Common myeloid progenitor, CD34-positive (primary cell): ENCODE results near the gene NSD1.
A peak's percentile ranks its signal among the peaks of the same experiment; 100 is the strongest.

ENCODE experiments used
- CTCF ChIA-PET: fragments of 350-600 bp; sonication (Branson Sonifier 250); formaldehyde crosslinking; loops from one replicate; lab custom pipeline; 2021; ENCODE audit warnings: antibody characterized with exemption; lab: Charles Lee
- POLR2A ChIA-PET: fragments of 350-600 bp; sonication (Branson Sonifier 250); formaldehyde crosslinking; loops from one replicate; lab custom pipeline; 2021; ENCODE audit warnings: antibody characterized with exemption; lab: Charles Lee
- DNase-seq, 3 donors: peaks; one replicate each; pipeline versions ENCODE4 v3.0.0 to v3.0.0-alpha.2; 2013
- H3K27ac ChIP-seq, 2 experiments: 1 replicate in 1 of 2; 2 replicates in 1 of 2; pipeline ENCODE4 v1.7.0; 2013; ENCODE audit warnings: inconsistent platforms in 2 of 2, low read length in 2 of 2, mild to moderate bottlenecking in 2 of 2, low read depth in 1 of 2, moderate library complexity in 1 of 2; ENCODE audit not compliant: severe bottlenecking in 2 of 2, insufficient read depth in 1 of 2, poor library complexity in 1 of 2
- H3K27me3 ChIP-seq, 5 experiments: replicated peaks in 2 of 5; 1 replicate in 3 of 5; 2 replicates in 2 of 5; pipeline versions ENCODE4 v1.6.1 to v1.7.0; 2013; ENCODE audit warnings: low read length in 4 of 5, mild to moderate bottlenecking in 2 of 5, moderate library complexity in 2 of 5, inconsistent platforms in 1 of 5; ENCODE audit not compliant: insufficient read depth in 5 of 5, control insufficient read depth in 4 of 5
- H3K36me3 ChIP-seq, 4 experiments: 1 replicate in 2 of 4; 2 replicates in 2 of 4; pipeline versions ENCODE4 v1.6.1 to v1.7.0; 2013; ENCODE audit warnings: low read length in 3 of 4, control low read depth in 1 of 4, mild to moderate bottlenecking in 1 of 4; ENCODE audit not compliant: control insufficient read depth in 4 of 4, insufficient read depth in 4 of 4
- H3K4me1 ChIP-seq, 4 experiments: 1 replicate in 3 of 4; 2 replicates in 1 of 4; pipeline versions ENCODE4 v1.6.1 to v1.7.1; 2013; ENCODE audit warnings: low read length in 3 of 4, mild to moderate bottlenecking in 3 of 4, control low read depth in 1 of 4, inconsistent platforms in 1 of 4, moderate library complexity in 1 of 4; ENCODE audit not compliant: control insufficient read depth in 4 of 4, insufficient read depth in 4 of 4; ENCODE audit errors: control extremely low read depth in 1 of 4
- H3K4me3 ChIP-seq, 7 experiments: 1 replicate in 4 of 7; 2 replicates in 3 of 7; pipeline versions ENCODE4 v1.5.1 to v1.7.0; 2013; ENCODE audit warnings: mild to moderate bottlenecking in 7 of 7, low read length in 6 of 7, moderate library complexity in 6 of 7, inconsistent platforms in 2 of 7, low read depth in 2 of 7, control low read depth in 1 of 7; ENCODE audit not compliant: insufficient read depth in 4 of 7, control insufficient read depth in 1 of 7; ENCODE audit errors: extremely low read depth in 1 of 7
- H3K9me3 ChIP-seq, 5 experiments: 1 replicate in 4 of 5; 2 replicates in 1 of 5; pipeline versions ENCODE4 v1.6.1 to v1.7.1; 2013; ENCODE audit warnings: low read length in 4 of 5, mild to moderate bottlenecking in 2 of 5, inconsistent platforms in 1 of 5, low read depth in 1 of 5, moderate library complexity in 1 of 5; ENCODE audit not compliant: control insufficient read depth in 4 of 5, insufficient read depth in 2 of 5; ENCODE audit errors: control extremely low read depth in 1 of 5
- WGBS: methylation state at CpG from one replicate; pipeline ENCODE4 v1.1.5; 2013; ENCODE audit not compliant: insufficient coverage; 5-methylcytosine and 5-hydroxymethylcytosine counted together

The NSD1 gene

DNA sequence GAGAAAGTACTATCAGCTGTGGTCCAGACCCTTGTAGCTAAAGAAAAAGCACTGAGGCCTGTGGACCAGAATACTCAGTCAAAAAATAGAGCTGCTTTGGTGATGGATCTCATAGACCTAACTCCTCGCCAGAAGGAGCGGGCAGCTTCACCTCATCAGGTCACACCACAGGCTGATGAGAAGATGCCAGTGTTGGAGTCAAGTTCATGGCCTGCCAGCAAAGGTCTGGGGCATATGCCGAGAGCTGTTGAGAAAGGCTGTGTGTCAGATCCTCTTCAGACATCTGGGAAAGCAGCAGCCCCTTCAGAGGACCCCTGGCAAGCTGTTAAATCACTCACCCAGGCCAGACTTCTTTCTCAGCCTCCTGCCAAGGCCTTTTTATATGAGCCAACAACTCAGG is 161.1 kb downstream of the NSD1 start:
- 94% methylated on average over 3 of the region's 3 CpGs for WGBS
- H3K4me1 ChIP-seq = peaks cover 12 to 47% (median 38%) of the 10 kb centered on the region in 4 experiments
- ChIA-PET CTCF (interaction anchor here (0.6 to 1.3 kb wide), 4 partner anchors 24 to 181 kb away, joined by 3 read pairs; no protein-coding TSS in a partner anchor), POLR2A (no interaction called here)
- peaks cover 8 to 71% (median 50%) of the 10 kb centered on the region in 4 experiments for H3K36me3 ChIP-seq
- H3K9me3 ChIP-seq = no peaks in the 10 kb centered on the region
- DNase-seq = no peak
- H3K4me3 ChIP-seq = no peak overlapping the region
- H3K27ac ChIP-seq = no peak overlapping the region
- H3K27me3 ChIP-seq = no peaks in the 10 kb centered on the region

DNA sequence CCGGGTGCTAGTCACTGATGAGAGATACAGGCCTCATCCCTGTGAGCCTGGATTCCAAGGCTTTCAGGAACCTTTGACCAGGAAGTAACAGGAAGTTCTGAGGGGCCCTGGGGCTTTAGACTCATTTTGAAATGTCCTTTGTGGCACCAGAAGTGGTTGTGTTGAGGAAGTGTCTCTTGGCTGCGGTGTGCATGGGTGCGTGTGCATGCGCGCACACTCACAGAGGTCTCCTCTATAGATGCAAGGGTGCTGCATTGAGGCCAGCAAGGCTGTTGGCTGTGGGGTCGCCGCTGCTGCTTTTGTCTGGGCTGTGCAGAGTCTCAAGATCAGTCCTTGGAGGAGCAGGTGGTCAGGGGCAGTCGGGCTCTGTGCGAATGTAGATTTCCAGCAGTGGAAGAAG is 162.4 kb downstream of the NSD1 start:
- POLR2A ChIA-PET = no interaction called here
- Histone ChIP-seq H3K4me3 (no peak overlapping the region), H3K9me3 (no peaks in the 10 kb centered on the region), H3K4me1 (peaks cover 20 to 58% (median 50%) of the 10 kb centered on the region in 4 experiments), H3K36me3 (peaks cover 8 to 66% (median 47%) of the 10 kb centered on the region in 4 experiments), H3K27ac (no peak overlapping the region), H3K27me3 (no peaks in the 10 kb centered on the region)
- peak in 1 of 3 donors; percentile 36 for DNase-seq
- CTCF ChIA-PET = interaction anchor here (1.1 to 2.6 kb wide), 2 partner anchors 14 to 206 kb away, joined by 3 to 16 read pairs; no protein-coding TSS in a partner anchor
- 48% methylated on average over 7 of the region's 9 CpGs for WGBS

DNA sequence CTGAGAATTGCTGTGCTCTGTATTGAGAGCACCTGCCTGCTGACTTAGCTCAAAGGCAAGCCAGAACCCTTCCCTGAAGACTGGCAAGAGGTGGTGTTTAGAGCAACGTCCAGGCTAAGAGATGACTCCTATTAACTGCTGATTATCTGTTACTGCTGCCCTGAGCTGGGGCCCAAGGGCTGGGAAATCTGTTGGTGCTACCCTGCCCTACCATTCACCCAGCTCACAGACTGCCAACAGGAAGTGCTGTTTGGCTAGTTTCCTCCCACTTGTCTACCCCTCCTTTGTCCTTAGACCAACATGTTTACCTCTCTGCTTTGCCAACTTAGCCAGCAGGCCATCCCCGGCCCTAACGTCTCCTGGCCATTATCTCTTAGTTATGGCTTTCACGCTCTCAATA is 163.0 kb downstream of the NSD1 start:
- CTCF ChIA-PET = interaction anchor here (1.1 to 2.6 kb wide), 2 partner anchors 13 to 206 kb away, joined by 3 to 16 read pairs; no protein-coding TSS in a partner anchor
- H3K4me1 ChIP-seq = peaks cover 25 to 65% (median 56%) of the 10 kb centered on the region in 4 experiments
- H3K36me3 ChIP-seq = peaks cover 8 to 69% (median 45%) of the 10 kb centered on the region in 4 experiments
- peak overlapping the region in 1 of 2 experiments; percentile 11 for H3K27ac ChIP-seq
- H3K27me3 ChIP-seq = no peaks in the 10 kb centered on the region
- no peaks in the 10 kb centered on the region for H3K9me3 ChIP-seq
- peak in 1 of 3 donors; percentile 33 for DNase-seq
- POLR2A ChIA-PET = interaction anchor here (0.5 kb wide), 1 partner anchor 258 kb away, joined by 5 read pairs; no protein-coding TSS in a partner anchor
- H3K4me3 ChIP-seq = peak overlapping the region in 3 of 7 experiments; percentile 10 to 37 (median 17)
- 38% methylated on average over 4 of the region's 4 CpGs for WGBS

- H3K4me3 ChIP-seq = no peak overlapping the region
- no peaks in the 10 kb centered on the region for H3K27me3 ChIP-seq
- peaks cover 2 to 60% (median 35%) of the 10 kb centered on the region in 4 experiments for H3K36me3 ChIP-seq
- POLR2A ChIA-PET = no interaction called here
- H3K27ac ChIP-seq = no peak overlapping the region
- no peak for DNase-seq
- CTCF ChIA-PET = interaction anchor here (0.9 to 2.6 kb wide), 6 partner anchors 12 to 180 kb away, joined by 3 to 16 read pairs (median 4); no protein-coding TSS in a partner anchor
- 100% methylated on average over 2 of the region's 2 CpGs for WGBS
- H3K4me1 ChIP-seq = peaks cover 32 to 78% (median 70%) of the 10 kb centered on the region in 4 experiments
- no peaks in the 10 kb centered on the region for H3K9me3 ChIP-seq
These were observed 164.3 kb downstream of the NSD1 start for GRCh38 chr5:177297922-177298321.

GRCh38 chr5:177299697-177300096 is 166.1 kb downstream of the NSD1 start:
- POLR2A ChIA-PET = interaction anchor here (0.6 to 1.0 kb wide), 2 partner anchors 11 to 34 kb away, joined by 3 to 5 read pairs; no protein-coding TSS in a partner anchor
- DNase-seq = no peak
- Histone ChIP-seq H3K27ac (peak overlapping the region in 1 of 2 experiments; percentile 54), H3K9me3 (no peaks in the 10 kb centered on the region), H3K4me1 (peaks cover 36 to 92% (median 82%) of the 10 kb centered on the region in 4 experiments), H3K4me3 (peak overlapping the region in 2 of 7 experiments; percentile 26), H3K36me3 (peaks cover 0 to 43% (median 19%) of the 10 kb centered on the region in 4 experiments), H3K27me3 (no peaks in the 10 kb centered on the region)
- CTCF ChIA-PET = interaction anchor here (0.6 to 1.9 kb wide), 6 partner anchors 9 to 185 kb away, joined by 3 to 7 read pairs (median 4); no protein-coding TSS in a partner anchor
- WGBS = 88% methylated on average over 5 of the region's 9 CpGs

DNA sequence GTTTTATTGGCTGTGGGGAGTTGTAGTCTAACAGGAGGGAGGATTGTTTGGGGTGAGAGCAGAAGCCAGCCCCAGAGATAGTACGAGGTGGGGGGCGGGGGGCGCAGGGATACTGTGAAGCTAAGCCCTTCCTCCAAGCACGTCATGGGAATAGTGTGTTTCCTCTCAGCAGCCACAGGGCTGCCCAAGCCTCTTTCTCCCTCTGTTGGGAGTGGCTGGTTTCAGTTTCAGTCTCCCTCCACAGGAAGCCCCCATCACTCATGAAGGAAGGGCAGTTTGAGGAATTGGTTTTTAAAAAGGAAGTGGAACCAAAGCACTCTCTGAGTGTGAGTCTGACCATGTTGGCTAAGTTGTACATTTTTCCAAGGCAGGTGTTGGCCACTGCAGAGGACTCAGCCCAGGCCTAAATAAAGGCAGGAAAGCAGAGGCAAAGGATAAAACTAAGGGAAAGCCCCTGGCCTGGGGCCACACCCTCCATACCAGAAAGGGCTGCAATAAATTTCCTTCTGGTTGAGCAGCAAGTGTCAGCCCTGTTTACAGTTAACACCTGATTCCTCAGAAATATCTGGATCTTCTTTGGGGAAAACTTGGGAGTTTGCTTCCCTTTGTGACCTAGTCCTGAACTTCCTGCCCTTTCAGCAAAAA is 166.8 kb downstream of the NSD1 start:
- ChIA-PET POLR2A (interaction anchor here (1.0 kb wide), 1 partner anchor 10 kb away, joined by 3 read pairs; no protein-coding TSS in a partner anchor), CTCF (interaction anchor here (1.1 to 1.5 kb wide), 4 partner anchors 8 to 185 kb away, joined by 3 to 13 read pairs (median 6); partner anchors contain the start of gene MXD3)
- Histone ChIP-seq H3K27me3 (no peaks in the 10 kb centered on the region), H3K4me3 (peak overlapping the region in 4 of 7 experiments; percentile 26 to 58 (median 46)), H3K36me3 (peaks cover 0 to 37% (median 13%) of the 10 kb centered on the region in 4 experiments), H3K27ac (peak overlapping the region in 1 of 2 experiments; percentile 55), H3K9me3 (no peaks in the 10 kb centered on the region), H3K4me1 (peaks cover 37 to 94% (median 85%) of the 10 kb centered on the region in 4 experiments)
- WGBS = 0% methylated on average over 4 of the region's 4 CpGs
- DNase-seq = peak; percentile 94 to 97 (median 96)
